Middle frontal gyrus (tissue), 1 donor: Measurements from ENCODE around the gene LTBP1.
"Not testable (repeated sequence)": the region's sequence is repeated elsewhere in the genome, so short reads cannot be mapped to it uniquely, and the experiment has no call there.

Experiments
- DNase-seq: peaks from one replicate; pipeline ENCODE4 v3.0.0-alpha.2; 2015; ENCODE audit warnings: low spot score; ENCODE audit errors: extremely low spot score

Gene LTBP1

DNA sequence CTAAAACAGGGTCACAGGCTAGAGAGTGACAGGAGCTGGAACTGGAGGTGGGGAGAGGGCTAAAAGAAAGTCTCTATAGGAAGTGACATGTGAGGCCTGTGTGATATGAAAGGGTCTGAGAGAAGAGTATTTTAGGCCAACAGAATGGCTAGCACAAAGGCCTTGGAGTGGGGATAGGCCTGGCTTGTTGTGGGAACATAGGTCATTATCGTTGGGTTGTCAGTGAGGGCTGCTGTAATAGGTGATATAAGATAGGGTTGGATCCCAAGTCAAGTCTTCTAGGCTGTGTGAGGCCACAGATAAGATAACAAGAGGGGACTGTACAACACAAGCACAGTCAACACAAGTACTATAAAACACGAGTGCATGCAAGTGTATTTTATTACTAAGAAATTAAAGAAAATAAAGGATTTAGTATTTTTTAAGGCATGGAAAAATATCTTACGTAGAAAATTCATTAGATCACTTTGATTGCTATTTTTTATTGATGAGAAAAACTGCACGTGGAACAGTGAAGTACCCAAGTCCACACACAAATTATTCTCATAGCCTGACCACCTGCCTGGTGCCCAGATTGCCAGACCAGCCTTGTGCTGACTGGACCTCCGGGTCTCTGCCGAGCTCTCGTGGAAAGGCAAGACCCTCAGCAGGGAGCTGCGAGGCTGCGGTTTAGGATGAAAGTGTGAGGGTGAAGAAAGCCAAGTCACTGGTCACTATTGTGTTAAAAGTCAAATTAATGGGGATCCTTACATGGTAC lies 14.1 kb downstream of the LTBP1 start:
- no peak for DNase-seq

DNA sequence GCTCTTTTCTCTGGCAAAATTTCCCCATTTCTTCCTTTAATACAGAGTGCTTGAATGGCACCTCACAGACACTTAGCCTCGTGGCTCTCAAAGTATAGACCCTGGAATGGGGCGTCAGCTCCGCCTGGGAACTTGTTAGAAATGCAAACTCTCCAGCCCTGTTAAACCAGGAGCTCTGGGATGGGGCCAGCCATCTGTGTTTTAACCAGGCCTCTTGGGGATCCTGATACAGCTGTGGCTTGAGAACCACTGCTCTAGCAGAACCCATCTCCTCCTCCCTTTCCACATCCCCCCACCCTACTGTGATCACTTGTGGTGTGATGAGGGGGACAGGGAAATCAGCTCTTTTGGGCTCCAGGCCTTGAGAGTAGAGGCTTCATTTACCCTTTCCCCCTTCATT lies 15.9 kb downstream of the LTBP1 start:
- no peak for DNase-seq

DNA sequence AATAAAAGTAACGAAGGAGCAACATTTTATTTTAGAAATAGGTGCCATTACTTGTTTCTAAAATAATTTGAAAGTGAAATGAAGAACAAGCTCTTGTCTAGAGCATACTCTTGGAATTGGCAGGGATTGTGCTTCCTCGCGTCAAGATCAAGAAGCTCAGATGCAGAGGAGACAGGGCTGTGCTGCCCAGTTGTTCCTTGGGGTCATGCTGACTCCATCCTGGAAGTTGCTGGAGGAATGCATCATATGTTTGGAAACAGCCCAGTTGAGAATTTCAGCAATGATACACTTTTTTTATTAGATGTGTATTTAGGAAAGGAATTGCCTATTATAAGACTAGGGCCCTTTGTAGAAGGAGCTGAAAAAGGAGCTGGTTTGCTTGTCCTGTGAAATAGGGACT lies 17.2 kb downstream of the LTBP1 start:
- DNase-seq: no peak

DNA sequence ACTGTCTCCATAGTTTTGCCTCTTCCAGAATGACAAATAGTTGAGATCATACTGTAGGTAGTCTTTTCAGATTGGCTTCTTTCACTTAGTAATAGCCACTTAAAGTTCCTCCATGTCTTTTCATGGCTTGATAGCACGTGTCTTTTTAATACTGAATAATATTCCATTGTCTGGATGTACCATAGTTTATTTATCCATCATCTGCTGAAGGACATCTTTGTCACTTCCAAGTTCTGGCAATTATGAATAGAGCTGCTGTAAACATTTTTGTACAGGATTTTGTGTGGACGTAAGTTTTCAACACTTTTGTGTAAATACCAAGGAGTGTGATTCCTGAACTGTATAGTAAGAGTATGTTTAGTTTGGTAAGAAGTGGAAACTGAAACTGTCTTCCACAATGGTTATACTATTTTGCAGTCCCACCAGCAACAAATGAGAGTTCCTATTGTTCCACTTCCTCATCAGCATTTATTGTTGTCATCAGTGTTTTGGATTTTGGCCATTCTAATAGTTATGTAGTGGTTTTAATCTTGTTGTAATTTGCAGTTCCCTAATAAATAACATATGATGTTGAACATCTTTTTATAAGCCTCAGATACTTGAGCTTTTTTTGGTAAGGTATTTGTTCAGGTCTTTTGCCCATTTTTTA lies 18.9 kb downstream of the LTBP1 start:
- no peak for DNase-seq

DNA sequence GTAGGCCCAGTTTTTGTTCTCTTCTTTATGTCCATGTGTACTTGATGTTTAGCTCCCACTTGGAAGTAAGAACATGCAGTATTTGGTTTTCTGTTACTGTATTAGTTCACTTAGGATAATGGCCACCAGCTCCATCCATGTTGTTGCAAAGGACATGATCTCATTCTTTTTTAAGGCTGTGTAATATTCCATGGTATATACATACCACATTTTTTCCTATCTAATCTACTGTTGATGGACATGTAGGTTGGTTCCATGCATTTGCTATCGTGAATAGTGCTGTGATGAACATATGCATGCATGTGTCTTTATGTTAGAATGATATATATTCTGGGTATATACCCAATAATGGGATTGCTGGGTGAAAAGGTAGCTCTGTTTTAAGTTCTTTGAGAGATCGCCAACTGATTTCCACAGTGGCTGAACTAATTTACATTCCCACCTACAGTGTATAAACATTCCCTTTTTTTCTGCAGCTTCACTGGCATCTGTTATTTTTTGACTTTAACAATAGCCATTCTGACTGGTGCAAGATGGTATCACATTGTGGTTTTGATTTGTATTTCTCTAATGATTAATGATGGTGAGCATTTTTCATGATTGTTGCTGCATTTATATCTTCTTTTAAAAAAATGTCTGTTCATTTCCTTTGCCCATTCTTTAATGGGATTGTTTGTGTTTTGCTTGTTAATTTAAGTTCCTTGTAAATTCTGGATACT lies 22.9 kb downstream of the LTBP1 start:
- no peak for DNase-seq

DNA sequence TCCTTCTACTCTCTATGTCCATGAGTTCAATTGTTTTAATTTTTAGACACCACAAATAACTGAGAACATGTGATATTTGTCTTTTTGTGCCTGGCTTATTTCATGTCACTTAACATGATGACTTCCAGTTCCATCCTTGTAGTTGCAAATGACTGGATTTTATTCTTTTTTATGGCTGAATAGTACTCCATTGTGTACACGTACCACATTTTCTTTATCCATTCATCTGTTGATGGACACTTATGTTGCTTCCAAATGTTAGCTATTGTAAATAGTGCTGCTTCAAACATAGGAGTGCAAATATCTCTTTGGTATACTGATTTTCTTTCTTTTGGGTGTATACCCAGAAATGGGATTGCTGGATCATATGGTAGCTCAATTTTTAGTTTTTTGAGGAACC lies 27.0 kb downstream of the LTBP1 start:
- not testable (repeated sequence) for DNase-seq

DNA sequence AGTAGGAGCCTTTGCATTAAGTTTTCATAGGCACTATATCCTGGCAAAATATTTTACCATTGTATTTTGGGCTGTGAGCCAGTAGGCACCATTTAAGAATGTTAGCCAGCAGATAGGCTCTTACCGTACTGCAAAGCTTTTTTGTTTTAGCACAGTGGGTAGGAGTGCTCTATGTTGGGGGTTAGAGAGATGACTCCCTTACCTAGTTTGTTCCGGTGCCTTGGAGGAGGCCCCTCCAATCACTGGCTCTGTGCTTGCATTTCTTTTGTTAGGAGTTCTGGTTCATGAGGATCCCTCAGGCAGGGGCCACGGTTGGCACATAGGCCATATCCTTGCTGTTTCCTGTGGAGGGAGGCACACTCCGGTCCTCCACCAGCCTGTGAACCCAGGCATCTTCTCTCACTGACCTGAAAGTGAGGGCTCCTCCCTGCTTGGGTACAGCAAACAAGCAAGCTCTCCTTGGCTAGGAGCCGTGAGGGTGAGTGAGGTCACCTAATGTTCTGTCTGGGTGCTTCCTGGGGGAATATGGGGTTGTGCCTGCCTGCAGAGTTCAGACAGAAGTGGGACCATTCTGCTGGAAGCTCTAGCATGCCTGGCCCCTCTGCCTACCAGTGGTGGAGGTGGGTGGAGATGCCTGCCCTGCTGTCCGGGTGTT lies 29.8 kb downstream of the LTBP1 start:
- DNase-seq: no peak

DNA sequence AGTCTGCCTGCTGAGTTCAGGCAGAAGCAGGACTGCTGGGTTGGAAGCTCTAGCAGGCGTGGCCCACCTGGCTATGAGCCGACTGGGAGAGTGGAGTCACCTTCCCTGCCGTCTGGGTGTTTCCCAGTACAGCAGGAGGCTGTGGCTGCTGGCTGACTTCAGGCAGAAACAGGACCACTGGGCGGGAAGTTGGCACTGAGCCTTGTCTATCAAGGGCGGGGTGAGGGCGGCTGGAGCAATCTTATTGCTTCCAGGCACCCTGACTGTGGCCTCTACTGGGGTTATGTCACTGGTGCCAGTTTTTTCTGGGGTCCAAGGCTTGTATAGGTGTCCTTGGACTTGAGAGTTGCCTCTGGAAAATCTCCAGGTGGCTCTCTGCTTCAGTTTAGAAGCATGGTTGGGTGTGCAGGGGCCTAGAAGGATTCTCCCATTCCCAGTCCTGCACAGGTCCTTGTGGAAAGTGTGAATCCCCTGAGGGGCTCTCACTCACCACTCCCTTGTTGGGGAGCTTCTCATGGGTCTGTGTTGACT lies 30.5 kb downstream of the LTBP1 start:
- DNase-seq: no peak

DNA sequence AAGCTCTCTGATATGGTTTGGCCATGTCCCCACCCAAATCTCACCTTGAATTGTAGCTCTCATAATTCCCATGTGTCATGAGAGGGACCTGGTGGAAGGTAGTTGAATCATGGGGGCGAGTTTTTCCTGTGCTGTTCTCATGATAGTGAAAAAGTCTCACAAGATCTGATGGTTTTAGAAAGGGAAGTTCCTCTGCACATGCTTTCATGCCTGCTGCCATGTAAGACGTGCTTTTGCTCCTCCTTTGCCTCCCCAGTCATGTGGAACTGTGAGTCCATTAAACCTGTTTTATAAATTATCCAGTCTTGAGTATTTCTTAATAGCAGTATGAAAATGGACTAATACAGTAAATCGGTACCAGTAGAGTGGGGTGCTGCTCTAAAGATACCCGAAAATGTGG lies 34.9 kb downstream of the LTBP1 start:
- no peak for DNase-seq

DNA sequence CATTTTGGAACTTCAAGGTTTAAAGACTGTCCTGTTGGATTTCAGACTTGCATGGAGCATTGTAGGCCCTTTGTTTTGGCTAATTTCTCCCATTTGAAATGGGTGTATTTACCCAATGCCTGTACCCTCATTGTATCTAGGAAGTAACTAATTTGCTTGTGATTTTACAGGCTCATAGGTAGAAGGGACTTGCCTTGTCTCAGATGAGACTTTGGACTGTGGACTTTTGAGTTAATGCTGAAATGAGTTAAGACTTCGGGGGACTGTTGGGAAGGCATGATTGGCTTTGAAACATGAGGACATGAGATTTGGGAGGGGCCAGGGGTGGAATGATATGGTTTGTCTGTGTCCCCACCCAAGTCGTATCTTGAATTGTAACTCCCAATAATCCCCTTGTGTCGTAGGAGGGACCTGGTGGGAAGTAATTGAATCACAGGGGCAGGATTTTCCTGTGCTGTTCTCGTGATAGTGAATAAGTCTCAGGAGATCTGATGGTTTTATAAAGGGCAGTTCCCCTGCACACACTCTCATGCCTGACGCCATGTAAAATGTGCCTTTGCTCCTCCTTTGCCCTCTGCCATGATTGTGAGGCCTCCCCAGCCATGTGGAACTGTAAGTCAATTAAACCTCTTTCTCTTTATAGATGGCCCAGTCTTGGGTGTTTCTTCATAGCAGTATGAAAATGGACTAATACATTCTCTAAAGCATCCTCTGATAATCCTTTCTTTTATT lies 36.6 kb downstream of the LTBP1 start:
- not testable (repeated sequence) for DNase-seq

DNA sequence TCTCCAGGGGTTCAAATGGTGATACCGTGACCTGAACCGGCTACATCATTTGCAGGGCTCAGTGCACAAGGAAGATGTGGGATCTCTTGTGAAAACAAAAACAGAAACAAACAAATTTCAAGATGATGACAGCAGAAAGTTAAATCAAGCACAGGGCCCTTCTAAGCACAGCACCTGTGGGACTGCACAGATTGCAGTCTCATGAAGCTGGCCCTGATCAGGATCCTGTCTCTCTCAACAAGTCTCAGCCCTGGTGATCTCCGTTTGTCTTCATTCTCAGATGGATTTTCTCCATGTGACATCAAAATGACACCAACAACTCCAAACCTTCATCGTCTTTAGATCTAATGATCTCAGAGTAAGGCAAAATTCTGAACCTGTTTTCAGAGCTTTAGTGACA lies 39.7 kb downstream of the LTBP1 start:
- no peak for DNase-seq

DNA sequence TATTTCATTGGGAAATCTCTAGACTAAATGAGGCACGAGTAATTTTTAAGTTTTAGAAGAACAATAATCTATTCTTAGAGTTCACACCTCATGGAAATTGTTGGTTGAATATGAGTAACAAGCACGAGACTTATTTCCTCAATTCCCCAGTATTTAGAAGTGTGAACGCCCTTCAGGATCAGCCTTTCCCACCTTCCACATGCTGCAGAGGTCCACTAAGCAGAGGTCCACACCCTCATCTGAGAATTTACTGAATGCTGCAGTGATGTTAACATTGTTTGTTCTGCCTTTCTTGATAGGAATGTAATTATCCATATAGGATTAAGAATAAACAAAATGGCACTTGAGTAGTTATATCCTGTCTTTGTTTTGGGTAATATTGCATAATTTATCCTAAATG lies 41.8 kb downstream of the LTBP1 start:
- no peak for DNase-seq

DNA sequence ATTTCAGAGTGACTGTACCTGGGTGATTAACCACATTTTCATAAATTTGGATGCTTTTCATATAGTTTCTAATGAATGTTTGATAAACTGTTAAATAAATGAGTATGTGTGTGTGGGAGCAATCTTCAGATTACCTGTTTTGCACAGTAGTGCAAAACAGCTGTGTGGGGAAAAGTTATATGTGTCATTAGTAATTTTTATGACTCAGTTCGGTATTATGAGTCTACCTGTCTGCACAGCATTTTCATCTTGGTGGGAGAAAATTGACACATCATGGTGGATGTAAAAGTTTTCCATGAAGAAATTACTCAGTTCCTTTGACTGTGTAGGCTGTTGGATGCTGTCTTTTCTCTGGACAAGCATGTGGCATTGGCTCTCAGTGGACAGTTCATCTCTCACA lies 43.8 kb downstream of the LTBP1 start:
- DNase-seq: no peak

DNA sequence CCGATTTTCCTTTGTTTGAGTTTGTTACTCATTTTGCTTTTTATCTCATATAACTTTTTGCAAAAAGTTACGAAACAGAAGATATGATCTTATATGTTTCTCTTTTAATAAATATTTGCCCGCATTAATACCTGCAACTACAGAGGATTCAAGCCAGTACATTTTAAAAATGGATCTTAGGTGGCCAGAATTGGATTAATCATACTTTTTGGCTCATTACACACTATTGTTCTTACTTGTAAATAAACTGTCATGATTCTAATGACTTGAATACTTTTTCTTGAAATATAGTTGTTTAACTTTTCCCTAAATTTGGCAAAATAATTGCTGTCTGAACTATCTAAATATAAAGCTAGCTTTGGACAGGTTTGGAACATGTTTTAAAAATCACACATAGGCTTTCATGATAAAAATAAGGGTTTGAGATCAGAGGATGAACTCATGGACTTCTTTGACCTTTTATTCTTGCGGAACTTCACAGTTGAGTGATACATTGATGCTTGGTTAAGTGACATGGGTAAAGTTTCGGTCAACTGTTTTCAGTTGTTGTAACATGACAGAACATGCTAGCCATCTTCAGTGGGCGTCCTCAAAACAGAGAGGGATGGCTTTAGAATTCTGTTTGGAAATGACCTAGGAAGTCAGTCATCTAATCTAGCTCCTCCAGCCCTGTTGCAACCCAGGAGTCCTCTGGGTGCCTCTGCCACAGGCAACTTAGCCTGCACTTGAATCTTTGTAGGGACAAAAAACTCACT lies 44.5 kb downstream of the LTBP1 start:
- DNase-seq: no peak

DNA sequence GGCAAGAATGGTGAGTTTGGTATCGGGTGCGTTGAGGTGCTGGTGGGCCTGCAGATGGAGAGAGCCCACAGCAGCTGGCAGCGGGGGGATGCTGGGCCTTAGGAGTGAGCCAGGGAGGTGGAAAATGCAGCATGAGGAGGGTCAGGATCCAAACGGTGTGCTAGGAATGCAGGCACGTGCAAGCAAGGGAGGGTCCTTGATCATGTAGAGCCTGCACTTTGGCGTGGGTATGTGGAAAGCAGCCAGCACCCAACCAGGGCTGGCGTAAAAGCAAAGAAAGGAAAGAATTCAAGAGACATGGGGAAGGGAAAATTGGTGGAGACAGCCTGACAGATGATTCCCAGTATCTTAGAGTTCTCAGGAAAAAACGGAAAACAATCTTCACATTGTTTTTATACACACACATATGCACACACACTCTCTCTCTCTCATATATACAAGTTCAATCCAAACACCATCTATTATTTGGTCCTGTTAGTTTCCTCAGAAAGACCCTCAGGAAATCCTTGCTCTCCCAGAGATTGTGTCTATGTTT lies 46.3 kb downstream of the LTBP1 start:
- DNase-seq: no peak

DNA sequence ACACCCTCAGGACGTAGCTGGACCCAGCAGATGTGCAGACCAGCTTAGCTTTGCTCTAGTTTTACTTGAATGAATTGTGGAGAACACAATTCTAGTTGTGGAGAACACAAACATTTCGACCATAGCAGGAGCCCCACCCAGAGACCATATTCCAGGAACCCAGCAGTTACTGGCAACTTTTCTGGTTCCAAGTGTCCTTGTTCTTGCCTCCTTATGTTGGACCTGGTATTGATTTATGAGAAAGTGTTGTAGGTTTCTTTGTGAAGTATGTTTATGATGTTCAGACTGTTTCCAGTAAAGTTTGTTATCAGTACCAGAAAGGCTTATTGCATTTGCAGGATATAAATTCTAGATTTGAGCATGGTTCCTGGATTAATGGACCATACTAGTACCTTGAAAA lies 51.0 kb downstream of the LTBP1 start:
- no peak for DNase-seq

DNA sequence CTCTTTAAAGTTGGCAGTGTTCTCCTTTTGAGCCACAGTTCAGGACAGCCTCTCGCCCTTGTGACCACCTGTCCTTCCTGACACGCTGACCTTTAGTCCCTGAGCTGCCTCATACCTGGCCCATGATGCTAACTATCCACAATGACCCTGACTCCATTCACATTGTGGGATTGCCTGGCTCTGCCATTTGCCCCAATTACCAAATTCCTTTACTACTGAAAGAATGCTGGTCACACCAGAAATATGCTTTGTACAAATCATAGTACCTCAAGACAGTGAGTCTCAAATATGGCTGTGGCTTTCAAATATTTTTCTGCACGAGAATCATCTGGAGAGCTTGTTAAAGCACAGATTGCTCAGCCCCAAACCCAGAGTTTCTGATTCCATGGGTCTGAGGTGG lies 54.2 kb downstream of the LTBP1 start:
- no peak for DNase-seq

DNA sequence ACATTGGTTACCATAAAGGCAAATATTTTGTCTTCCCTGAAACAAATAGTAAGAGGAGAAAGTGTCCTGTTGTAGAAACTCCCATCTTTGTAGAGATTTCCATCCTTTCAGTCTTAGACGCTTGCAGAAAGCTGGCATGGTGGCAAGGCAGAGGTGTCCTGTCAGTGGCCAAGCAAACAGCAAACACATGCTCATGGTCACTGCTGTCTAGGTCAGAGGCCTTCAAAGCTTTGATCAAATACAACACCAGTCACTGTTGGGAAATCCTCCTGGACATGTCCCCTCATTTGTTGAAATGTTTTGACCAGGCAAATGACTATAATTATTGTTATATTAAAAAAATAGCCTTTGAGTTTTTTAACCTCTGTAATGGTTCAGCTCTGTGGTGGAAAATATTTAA lies 55.1 kb downstream of the LTBP1 start:
- no peak for DNase-seq

DNA sequence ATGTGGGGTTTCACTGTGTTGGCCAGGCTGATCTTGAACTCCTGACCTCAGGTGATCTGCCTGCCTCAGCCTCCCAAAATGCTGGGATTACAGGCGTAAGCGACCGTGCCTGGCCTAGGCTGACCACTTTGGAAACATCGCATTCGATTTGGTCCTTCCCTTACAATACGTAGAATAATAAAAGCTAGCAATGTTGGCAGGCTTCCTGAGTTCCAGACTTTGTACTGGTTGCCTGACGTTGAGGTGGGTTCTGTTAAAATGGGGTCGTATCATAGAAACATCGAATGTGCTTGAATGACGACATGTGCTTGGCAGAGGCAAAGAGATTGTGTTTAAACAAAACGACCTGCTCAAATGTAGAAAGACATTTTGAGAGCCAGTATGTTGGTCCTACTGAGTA lies 56.1 kb downstream of the LTBP1 start:
- DNase-seq: no peak

DNA sequence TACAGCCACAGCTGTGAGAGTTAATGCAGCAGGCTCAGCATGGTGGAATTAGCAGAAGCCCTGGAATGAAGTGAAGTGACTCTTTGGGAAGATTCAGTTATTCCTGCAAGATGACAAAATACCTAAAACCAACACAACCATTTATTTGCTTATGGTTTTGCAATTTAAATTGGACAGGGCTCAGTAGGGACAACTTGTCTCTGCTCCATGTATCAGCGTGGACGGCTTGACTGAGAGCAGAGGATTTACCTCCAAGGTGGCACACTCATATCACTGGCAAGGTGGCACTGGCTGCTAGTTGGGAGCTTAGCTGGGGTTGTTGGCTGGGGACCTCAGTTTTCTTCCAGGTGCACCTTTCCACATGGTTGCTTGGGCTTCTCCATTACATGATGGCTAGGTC lies 58.3 kb downstream of the LTBP1 start:
- no peak for DNase-seq
